DOHH2 (cell line): ENCODE results near the gene NPTX2.

Experiments used
- CTCF ChIP-seq: fragments of 200-600 bp; sonication (generic); IDR thresholded peaks from one replicate; pipeline ENCODE4 v1.5.1; 2014; ENCODE audit warnings: antibody characterized with exemption, mild to moderate bottlenecking, low read depth, low read length; ENCODE audit not compliant: poor library complexity, severe bottlenecking
- EZH2phosphoT487 ChIP-seq: fragments of 200-600 bp; sonication (generic); IDR thresholded peaks from 2 replicates; pipeline ENCODE4 v1.6.1; 2017; ENCODE audit warnings: borderline replicate concordance, mild to moderate bottlenecking, antibody characterized with exemption, low read length, moderate library complexity, mixed read lengths

- TF ChIP-seq CTCF: no peak
- TF ChIP-seq EZH2phosphoT487: no peak
Measured at GRCh38 chr7:98659756-98660155, 42.7 kb downstream of the NPTX2 start.
